Right ventricle myocardium inferior (tissue), 1 donor: ENCODE measurements around the gene RAB30. TPM values are rescaled to one million over a fixed set of nuclear protein-coding genes. Genes with fewer than 3 reads are reported as not detected.

Experiments used
- ATAC-seq: fragments of 200-7000 bp; cut with Tn5 transposase; one replicate; pipeline ENCODE4 v1.9.1; 2020; ENCODE audit warnings: mild to moderate bottlenecking, moderate library complexity
- DNase-seq: peaks from one replicate; pipeline ENCODE4 v3.0.0; 2021; ENCODE audit errors: missing footprints
- intact Hi-C: fragments of 100-400 bp; cut with DNase I; formaldehyde crosslinking; loops from one replicate; pipeline ENCODE4 v1.11.0; 2022
- total RNA-seq: library from RNA; stranded (reverse); fragmentation: NEBNext Ultra II Directional; extraction: Animal tissue kit (Norgen Biotek cat#: 25700); gene quantifications from one replicate; pipeline ENCODE4 v1.2.1, GENCODE V29; 2021
- donor health status: DM: no; HTN: yes; CAD: no; lungs with severe emphysema.

The RAB30 gene
- total RNA-seq, 1 donor from 2014 or later, result 28.2 TPM

GRCh38 chr11:82999232-82999631 is 72.5 kb downstream of the RAB30 start:
- no peak for ATAC-seq
- no peak for DNase-seq
- intact Hi-C loops, result loop anchor here (5.0 kb wide), 1 partner anchor 158 kb away; the partner anchor contains the start of gene PCF11

GRCh38 chr11:82998697-82999096 is 73.0 kb downstream of the RAB30 start:
- intact Hi-C loops, result loop anchor here (5.0 kb wide), 1 partner anchor 159 kb away; the partner anchor contains the start of gene PCF11
- ATAC-seq, result peak; percentile 31
- DNase-seq, result no peak

- ATAC-seq (no peak), DNase-seq (no peak)
- intact Hi-C loops, result loop anchor here (5.0 kb wide), 1 partner anchor 160 kb away; the partner anchor contains the start of gene PCF11
These were observed 74.6 kb downstream of the RAB30 start for GRCh38 chr11:82996966-82997606.

- DNase-seq (no peak), ATAC-seq (peak; percentile 41)
- intact Hi-C loops, result loop anchor here (5.0 kb wide), 1 partner anchor 161 kb away; the partner anchor contains the start of gene PCF11
These were observed 75.8 kb downstream of the RAB30 start for GRCh38 chr11:82995754-82996398.

GRCh38 chr11:82995235-82995634 is 76.5 kb downstream of the RAB30 start:
- intact Hi-C loops, result loop anchor here (5.0 kb wide), 1 partner anchor 162 kb away; the partner anchor contains the start of gene PCF11
- DNase-seq (no peak), ATAC-seq (no peak)

GRCh38 chr11:82994604-82995230 is 77.0 kb downstream of the RAB30 start:
- DNase-seq, result no peak
- intact Hi-C loops, result loop anchor here (5.0 kb wide), 2 partner anchors 78 to 163 kb away; partner anchors contain the start of genes PCF11 and RAB30
- no peak for ATAC-seq

GRCh38 chr11:82992223-82992622 is 79.5 kb downstream of the RAB30 start:
- no peak for DNase-seq
- ATAC-seq, result peak; percentile 91
- intact Hi-C loops, result loop anchor here (5.0 kb wide), 1 partner anchor 80 kb away; the partner anchor contains the start of gene RAB30

- DNase-seq, result no peak
- intact Hi-C loops, result loop anchor here (5.0 kb wide), 1 partner anchor 82 kb away; the partner anchor contains the start of gene RAB30
These were observed 81.9 kb downstream of the RAB30 start for GRCh38 chr11:82989628-82990404.

GRCh38 chr11:82988936-82989627 is 82.6 kb downstream of the RAB30 start:
- intact Hi-C loops, result no loop called here
- DNase-seq, result no peak
- ATAC-seq, result no peak

More at GRCh38 chr11:82989628-82990404, 81.9 kb downstream of the RAB30 start:
- ATAC-seq, result no peak

GRCh38 chr11:82987997-82988396 is 83.7 kb downstream of the RAB30 start:
- no peak for ATAC-seq
- intact Hi-C loops, result no loop called here

GRCh38 chr11:82986446-82986845 is 85.3 kb downstream of the RAB30 start:
- DNase-seq, result no peak
- ATAC-seq, result no peak
- intact Hi-C loops, result no loop called here

More at GRCh38 chr11:82987997-82988396, 83.7 kb downstream of the RAB30 start:
- DNase-seq, result no peak

- DNase-seq, result no peak
- ATAC-seq, result no peak
- intact Hi-C loops, result no loop called here
These were observed 89.8 kb downstream of the RAB30 start for GRCh38 chr11:82981852-82982251.

GRCh38 chr11:82980947-82981346 is 90.8 kb downstream of the RAB30 start:
- DNase-seq (no peak), ATAC-seq (no peak)
- intact Hi-C loops, result no loop called here

GRCh38 chr11:82980292-82980691 is 91.4 kb downstream of the RAB30 start:
- DNase-seq (no peak), ATAC-seq (no peak)
- intact Hi-C loops, result no loop called here

GRCh38 chr11:82979824-82980223 is 91.9 kb downstream of the RAB30 start:
- DNase-seq (no peak), ATAC-seq (no peak)
- intact Hi-C loops, result no loop called here

- ATAC-seq (no peak), DNase-seq (no peak)
- intact Hi-C loops, result no loop called here
These were observed 93.1 kb downstream of the RAB30 start for GRCh38 chr11:82978422-82979099.

- ATAC-seq (no peak), DNase-seq (no peak)
- intact Hi-C loops, result no loop called here
These were observed 94.9 kb downstream of the RAB30 start for GRCh38 chr11:82976786-82977185.

- DNase-seq, result no peak
- no peak for ATAC-seq
- intact Hi-C loops, result no loop called here
These were observed 95.8 kb downstream of the RAB30 start for GRCh38 chr11:82975882-82976281.
